GM18520 (cell line): Measurements from ENCODE around the gene CSMD2.

Source experiments
- ATAC-seq: cut with Tn5 transposase; IDR thresholded peaks from one replicate; pipeline ENCODE4 v1.9.1; 2021; ENCODE audit not compliant: unreplicated experiment

CSMD2 gene

DNA sequence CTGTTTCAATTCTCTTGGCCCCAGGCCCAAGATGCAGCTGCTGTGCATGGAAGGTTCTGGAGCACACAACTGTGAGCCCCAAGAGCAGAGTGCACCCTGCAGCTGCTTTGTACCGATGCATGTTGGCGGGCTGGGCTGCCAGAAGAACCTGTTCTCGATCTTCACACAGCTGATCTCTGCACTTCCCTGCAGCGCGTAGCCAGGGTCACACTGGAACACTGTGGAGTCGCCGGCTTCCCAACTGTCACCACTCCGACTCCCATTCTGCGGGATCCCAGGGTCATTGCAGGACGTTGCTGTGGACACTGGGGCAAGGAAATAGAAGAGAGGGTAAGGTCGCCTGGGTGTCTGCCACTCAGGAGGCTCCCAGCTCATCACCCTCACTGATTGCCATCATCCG lies 507.2 kb downstream of the CSMD2 start:
- no peak for ATAC-seq

- no peak for ATAC-seq
Measured at GRCh38 chr1:33656467-33657005, 508.5 kb downstream of the CSMD2 start.

DNA sequence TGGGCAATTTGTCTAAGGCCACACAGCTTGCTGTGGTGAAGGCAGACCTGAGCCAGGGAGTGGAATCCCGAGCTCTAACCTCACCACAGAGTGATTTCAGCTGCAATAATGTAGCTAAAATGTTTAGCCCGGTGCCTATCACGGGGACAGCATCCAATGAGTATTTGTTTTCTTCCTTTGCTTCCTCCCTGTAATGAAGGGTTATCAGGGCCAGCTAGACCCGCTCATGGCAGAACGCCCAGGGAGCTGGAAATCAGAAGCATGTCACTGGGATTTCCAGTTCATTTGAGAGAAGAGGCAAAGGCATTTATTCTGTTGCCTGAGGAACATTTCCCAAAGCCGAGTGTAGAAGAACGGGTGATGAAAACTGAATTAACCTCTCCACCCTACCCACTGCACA lies 509.5 kb downstream of the CSMD2 start:
- no peak for ATAC-seq

DNA sequence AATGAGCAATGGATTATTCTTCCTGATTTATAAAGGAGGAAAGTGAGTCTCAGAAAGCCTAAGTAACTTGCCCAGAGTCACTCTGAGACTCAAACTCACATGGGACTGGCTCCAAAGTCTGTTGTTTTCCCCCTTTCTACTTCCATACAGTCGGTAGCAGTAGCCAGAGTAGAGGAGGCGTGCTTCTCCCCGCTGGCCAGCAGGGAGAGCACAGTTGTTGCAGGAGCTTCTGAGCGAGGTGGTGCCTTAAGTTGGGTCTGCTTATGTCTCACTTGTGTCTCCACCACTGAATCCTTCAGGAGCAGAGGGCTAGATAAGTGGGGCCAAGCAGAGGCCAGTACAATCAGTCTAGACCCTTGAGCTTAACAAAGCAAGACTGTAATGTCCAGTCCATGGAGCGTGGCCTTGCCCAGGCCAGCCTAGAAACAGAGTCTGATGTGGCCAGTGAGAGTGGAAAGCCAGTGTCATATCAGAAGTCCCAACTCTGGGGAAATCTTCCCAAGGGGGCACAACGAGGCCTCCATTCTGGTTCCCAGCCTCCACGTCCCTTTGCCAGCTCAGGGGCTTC lies 510.7 kb downstream of the CSMD2 start:
- ATAC-seq = no peak

- no peak for ATAC-seq
Measured at GRCh38 chr1:33653226-33653625, 511.8 kb downstream of the CSMD2 start.

DNA sequence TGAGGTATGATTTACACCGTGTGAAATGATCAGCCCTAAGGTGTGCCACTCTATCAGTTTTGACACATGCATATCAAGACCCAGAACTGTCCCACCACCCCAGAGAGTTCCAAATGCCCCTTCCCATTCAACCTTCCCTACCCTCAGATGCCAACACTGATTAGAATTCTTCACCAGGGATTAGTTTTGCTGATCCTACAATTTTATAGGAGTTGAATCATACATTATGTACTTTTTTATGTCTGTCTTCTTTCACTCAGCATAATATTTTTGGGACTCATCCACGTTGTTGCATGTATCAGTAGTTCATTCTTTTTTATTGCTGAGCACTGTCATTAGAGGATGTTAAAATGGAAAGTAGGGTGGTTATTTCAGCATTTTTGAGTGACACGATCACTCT lies 514.3 kb downstream of the CSMD2 start:
- ATAC-seq = no peak

DNA sequence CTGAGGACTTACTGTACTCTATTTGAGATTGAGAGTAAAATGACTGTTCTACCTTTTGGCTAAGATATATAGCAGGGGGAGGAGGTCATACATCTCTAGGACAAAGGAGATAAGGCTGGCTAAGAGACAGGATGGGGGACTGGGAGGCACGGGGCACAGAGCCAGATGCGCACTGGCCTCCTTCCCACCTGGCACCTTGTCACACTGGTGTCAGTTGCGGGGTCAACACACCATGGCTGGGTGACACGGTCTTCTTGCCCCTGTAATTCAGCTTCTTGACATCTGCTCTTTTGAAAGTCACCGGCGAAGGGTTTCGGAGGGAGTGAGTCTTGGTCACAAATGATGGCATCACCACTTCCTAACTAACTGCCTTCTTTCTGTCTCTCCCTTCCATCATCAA lies 515.3 kb downstream of the CSMD2 start:
- no peak for ATAC-seq

DNA sequence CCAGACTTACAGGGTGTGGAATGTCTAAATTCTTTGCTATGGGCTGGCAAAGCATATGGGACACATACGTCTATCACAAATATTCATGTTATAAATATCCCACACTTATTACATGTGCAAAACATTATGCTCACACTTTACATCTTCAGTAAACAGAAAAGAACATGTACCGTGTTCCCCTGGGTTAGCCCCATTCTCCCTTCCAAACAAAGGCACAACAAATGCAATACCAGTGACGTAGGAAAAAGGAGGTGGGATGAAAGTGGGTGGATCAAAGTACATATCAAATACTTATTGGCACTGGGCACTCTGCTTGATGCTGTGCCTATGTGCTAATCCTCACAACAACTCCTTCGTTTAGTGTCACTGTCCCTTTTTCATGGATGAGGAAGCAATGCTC lies 521.8 kb downstream of the CSMD2 start:
- no peak for ATAC-seq

- no peak for ATAC-seq
Measured at GRCh38 chr1:33641104-33641830, 523.8 kb downstream of the CSMD2 start.

DNA sequence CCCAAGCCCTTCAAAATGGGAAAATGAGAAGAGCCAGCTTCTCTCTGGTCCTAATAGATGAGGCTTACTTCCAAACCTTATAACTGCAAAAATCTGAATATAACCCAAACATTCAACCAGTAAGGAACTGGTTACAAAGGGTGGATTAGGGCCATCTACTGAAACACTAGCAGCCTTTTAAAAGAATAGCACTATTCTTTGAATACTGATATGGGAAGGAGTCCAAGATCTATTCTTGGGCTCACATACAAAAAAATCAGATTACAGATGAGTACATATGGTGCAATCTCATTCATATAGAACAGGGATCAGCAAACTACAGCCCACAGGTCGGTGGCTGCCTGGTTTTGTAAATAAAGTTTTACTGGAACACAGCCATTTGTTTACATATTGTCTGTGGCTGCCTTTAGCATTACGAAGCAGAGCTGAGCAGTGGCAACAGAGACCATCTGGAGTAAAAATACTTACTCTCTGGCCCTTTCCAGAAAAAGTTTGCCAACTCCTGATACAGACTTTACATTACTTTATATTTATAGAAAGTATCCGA lies 524.8 kb downstream of the CSMD2 start:
- ATAC-seq = no peak

- no peak for ATAC-seq
Measured at GRCh38 chr1:33637846-33638440, 527.1 kb downstream of the CSMD2 start.

- ATAC-seq = no peak
Measured at GRCh38 chr1:33636209-33636608, 528.8 kb downstream of the CSMD2 start.

DNA sequence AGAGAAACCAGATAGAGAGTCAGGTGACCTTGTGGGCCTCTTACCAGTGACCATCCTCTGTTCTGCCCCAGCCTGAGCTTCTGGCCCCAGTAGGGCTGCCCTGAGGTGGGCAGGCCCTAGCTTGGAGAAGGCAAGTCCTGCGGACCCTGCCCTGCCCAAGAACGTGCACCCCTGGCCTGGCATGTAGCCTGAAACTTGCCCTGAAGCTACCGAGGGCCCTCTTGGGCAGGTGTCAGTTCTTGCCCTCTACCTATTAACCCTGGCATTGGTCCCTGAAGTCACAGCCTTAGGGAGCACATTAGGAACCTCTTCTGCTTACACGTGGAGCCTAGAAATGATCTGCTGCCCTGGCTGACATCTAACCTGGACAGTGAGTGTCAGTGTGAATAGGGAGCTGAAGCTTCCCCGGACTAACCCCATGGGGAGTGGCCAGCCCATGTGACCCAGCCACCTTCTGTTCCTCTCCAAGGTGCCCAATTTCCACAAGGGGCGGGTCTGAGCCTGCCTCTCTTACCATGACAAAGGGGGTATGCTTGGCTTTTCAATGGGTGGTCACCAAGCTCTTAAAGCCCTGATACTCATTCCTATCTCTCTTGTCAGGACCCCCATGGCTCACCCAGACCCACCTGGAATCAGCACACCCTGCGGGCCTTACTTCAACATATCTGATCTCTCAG lies 529.6 kb downstream of the CSMD2 start:
- ATAC-seq = no peak

- ATAC-seq = no peak
Measured at GRCh38 chr1:33634806-33635205, 530.2 kb downstream of the CSMD2 start.

DNA sequence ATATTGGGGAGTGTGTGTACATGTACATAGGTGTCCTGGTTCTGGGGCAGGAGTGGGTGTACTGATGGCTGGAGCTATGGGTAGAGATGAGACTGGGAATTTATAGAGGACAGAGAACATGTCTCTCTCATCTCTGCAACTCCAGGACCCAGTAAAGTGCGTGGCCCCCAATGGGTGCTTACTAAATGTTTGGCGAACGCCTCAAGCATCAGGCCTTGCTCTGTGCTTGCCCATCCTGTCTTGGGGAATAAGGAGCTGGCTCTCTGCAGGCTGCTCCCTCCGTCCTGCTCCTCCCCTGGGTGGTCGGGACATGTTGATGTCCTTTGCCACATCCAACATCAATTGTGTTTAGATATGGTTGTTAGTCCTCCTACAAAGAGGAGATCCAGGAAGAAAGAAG lies 530.9 kb downstream of the CSMD2 start:
- no peak for ATAC-seq

DNA sequence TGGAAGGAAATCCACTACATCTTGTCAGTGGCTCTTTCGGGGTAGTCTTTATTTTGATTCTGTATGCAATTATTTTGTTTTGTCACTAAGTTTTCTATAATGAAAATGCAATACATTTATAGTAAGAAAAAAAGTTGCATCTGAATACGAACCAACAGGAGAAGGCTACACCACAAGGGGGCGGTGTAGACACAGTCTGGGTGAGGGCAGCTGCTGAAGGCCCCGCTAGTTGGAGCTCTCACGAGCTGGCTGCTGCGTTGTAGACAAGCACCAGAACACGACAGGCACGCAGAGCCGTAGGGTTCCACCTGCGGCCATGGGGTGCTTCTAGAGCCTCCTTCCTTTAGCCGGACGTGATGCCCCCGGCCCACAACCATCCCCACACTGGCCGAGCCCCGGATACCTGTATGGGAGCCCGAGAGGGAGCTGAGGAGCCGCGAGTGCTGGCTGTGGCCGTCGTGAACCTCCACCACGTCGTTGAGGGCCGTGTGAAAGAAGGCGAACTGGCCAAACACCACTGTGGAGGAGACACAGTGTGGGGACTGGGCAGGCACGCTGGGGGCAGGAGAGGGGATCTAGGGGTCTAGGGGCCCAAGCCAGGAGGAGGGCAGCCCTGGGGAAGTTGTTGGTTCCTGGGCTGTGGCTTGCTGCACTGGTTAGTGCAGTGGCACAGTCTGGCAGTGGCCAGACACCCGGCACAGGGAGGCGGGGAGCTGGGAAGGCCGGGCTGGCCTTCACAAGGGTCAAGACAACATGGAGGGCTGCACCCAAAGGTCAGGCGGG lies 531.8 kb downstream of the CSMD2 start:
- no peak for ATAC-seq

GRCh38 chr1:33630686-33631085 lies 534.3 kb downstream of the CSMD2 start:
- no peak for ATAC-seq

- ATAC-seq = no peak
Measured at GRCh38 chr1:33626801-33627200, 538.2 kb downstream of the CSMD2 start.

- no peak for ATAC-seq
Measured at GRCh38 chr1:33624991-33625870, 539.8 kb downstream of the CSMD2 start.
